Activated effector memory CD4-positive, alpha-beta T cell treated with Interleukin-2 at 50 U/mL for 16 hours (primary cell): ENCODE measurements around the gene SALL3.

ENCODE experiments used
- DNase-seq: peaks from one replicate; pipeline ENCODE4 v3.0.0-alpha.2; 2020

SALL3 gene

GRCh38 chr18:79008356-79008940, 28.8 kb downstream of the SALL3 start:
- DNase-seq = no peak

GRCh38 chr18:79010802-79011201, 31.2 kb downstream of the SALL3 start:
- DNase-seq = no peak

GRCh38 chr18:79011300-79011870, 31.8 kb downstream of the SALL3 start:
- DNase-seq = no peak

- no peak for DNase-seq
Measured at GRCh38 chr18:79013869-79014268, 34.3 kb downstream of the SALL3 start.

- no peak for DNase-seq
Measured at GRCh38 chr18:79018911-79019310, 39.3 kb downstream of the SALL3 start.

GRCh38 chr18:79019881-79020280, 40.3 kb downstream of the SALL3 start:
- DNase-seq = no peak

- no peak for DNase-seq
Measured at GRCh38 chr18:79022603-79023002, 43.0 kb downstream of the SALL3 start.

GRCh38 chr18:79026491-79026890, 46.9 kb downstream of the SALL3 start:
- no peak for DNase-seq

- DNase-seq = no peak
Measured at GRCh38 chr18:79030680-79031079, 51.1 kb downstream of the SALL3 start.

- DNase-seq = no peak
Measured at GRCh38 chr18:79042276-79042675, 62.7 kb downstream of the SALL3 start.

- DNase-seq = no peak
Measured at GRCh38 chr18:79043288-79043687, 63.7 kb downstream of the SALL3 start.

GRCh38 chr18:79046522-79046921, 66.9 kb downstream of the SALL3 start:
- no peak for DNase-seq

- DNase-seq = no peak
Measured at GRCh38 chr18:79047556-79048244, 68.1 kb downstream of the SALL3 start.

GRCh38 chr18:79048245-79048632, 68.6 kb downstream of the SALL3 start:
- no peak for DNase-seq

- DNase-seq = no peak
Measured at GRCh38 chr18:79049506-79049905, 69.9 kb downstream of the SALL3 start.
